GM18498 (cell line): Measurements from ENCODE around the gene ID3.
"Not testable (repeated sequence)": the region's sequence is repeated elsewhere in the genome, so short reads cannot be mapped to it uniquely, and the experiment has no call there.

Experiments
- ATAC-seq: cut with Tn5 transposase; IDR thresholded peaks from one replicate; pipeline ENCODE4 v1.9.1; 2021; ENCODE audit warnings: mild to moderate bottlenecking, moderate library complexity; ENCODE audit not compliant: unreplicated experiment

The ID3 gene

GRCh38 chr1:23553231-23554126 lies 5.8 kb downstream of the ID3 start:
- ATAC-seq = no peak

- no peak for ATAC-seq
These were observed 7.5 kb downstream of the ID3 start for GRCh38 chr1:23551849-23552248.

GRCh38 chr1:23548704-23549143 lies 10.6 kb downstream of the ID3 start:
- ATAC-seq = no peak

- ATAC-seq = no peak
These were observed 12.3 kb downstream of the ID3 start for GRCh38 chr1:23546897-23547584.

GRCh38 chr1:23545851-23546250 lies 13.4 kb downstream of the ID3 start:
- no peak for ATAC-seq

- ATAC-seq = no peak
These were observed 14.6 kb downstream of the ID3 start for GRCh38 chr1:23544444-23545389.

- ATAC-seq = no peak
These were observed 15.4 kb downstream of the ID3 start for GRCh38 chr1:23543707-23544443.

GRCh38 chr1:23542940-23543339 lies 16.4 kb downstream of the ID3 start:
- not testable (repeated sequence) for ATAC-seq

- ATAC-seq = peak; percentile 72
These were observed 19.5 kb downstream of the ID3 start for GRCh38 chr1:23539698-23540266.

- no peak for ATAC-seq
These were observed 21.9 kb downstream of the ID3 start for GRCh38 chr1:23537296-23537973.

- ATAC-seq = no peak
These were observed 25.9 kb downstream of the ID3 start for GRCh38 chr1:23533246-23534023.

GRCh38 chr1:23531562-23532094 lies 27.7 kb downstream of the ID3 start:
- no peak for ATAC-seq

GRCh38 chr1:23530747-23531561 lies 28.3 kb downstream of the ID3 start, which contains the start of gene E2F2:
E2F2 (minus strand) TSS chr1:23531233; CDS start chr1:23530793, 440 bp downstream.
- ATAC-seq = no peak

- no peak for ATAC-seq
These were observed 29.1 kb downstream of the ID3 start for GRCh38 chr1:23530087-23530746.

GRCh38 chr1:23529146-23530086 lies 29.9 kb downstream of the ID3 start:
- ATAC-seq = no peak
